GM23338 (cell line): ENCODE data around the gene MYLK. TPM values are rescaled to one million over a fixed set of nuclear protein-coding genes. Genes with fewer than 3 reads are reported as not detected.

ENCODE experiments used
- ATAC-seq: fragments of 200-7000 bp; cut with Tn5 transposase; 3 replicates; pipeline ENCODE4 v1.9.1; 2020
- DNase-seq: peaks from one replicate; pipeline ENCODE4 v3.0.0-alpha.2; 2015; ENCODE audit warnings: low spot score
- H2AFZ ChIP-seq: fragments of 200-600 bp; sonication (generic); 2 replicates; pipeline ENCODE4 v1.8.0; 2016; ENCODE audit warnings: antibody characterized with exemption, mild to moderate bottlenecking, moderate library complexity
- H3F3A ChIP-seq: fragments of 200-600 bp; sonication (generic); replicated peaks from 2 replicates; pipeline ENCODE4 v1.8.0; 2017; ENCODE audit warnings: antibody characterized with exemption, mixed run types, low read depth
- H3K27ac ChIP-seq: fragments of 200-600 bp; sonication (generic); 2 replicates; pipeline ENCODE4 v1.6.1; 2016; ENCODE audit warnings: low read depth
- H3K27me3 ChIP-seq: fragments of 200-600 bp; sonication (generic); 2 replicates; pipeline ENCODE4 v1.8.0; 2016; ENCODE audit warnings: mild to moderate bottlenecking, mixed run types, moderate library complexity; ENCODE audit not compliant: insufficient read depth
- H3K36me3 ChIP-seq: fragments of 200-600 bp; sonication (generic); 2 replicates; pipeline ENCODE4 v1.8.0; 2016; ENCODE audit warnings: mild to moderate bottlenecking; ENCODE audit not compliant: insufficient read depth
- H3K4me1 ChIP-seq: fragments of 200-600 bp; sonication (generic); 2 replicates; pipeline ENCODE4 v1.8.0; 2016; ENCODE audit warnings: mild to moderate bottlenecking, moderate library complexity; ENCODE audit not compliant: insufficient read depth
- H3K4me2 ChIP-seq: fragments of 200-600 bp; sonication (generic); 2 replicates; pipeline ENCODE4 v1.7.1; 2017; ENCODE audit warnings: mixed run types
- H3K4me3 ChIP-seq: fragments of 200-600 bp; sonication (generic); 2 replicates; pipeline ENCODE4 v1.6.1; 2016; ENCODE audit warnings: mixed run types
- H3K79me2 ChIP-seq: fragments of 200-600 bp; sonication (generic); replicated peaks from 2 replicates; pipeline ENCODE4 v1.8.0; 2017; ENCODE audit warnings: mild to moderate bottlenecking; ENCODE audit not compliant: insufficient read depth
- H3K9me2 ChIP-seq: fragments of 200-600 bp; sonication (generic); 2 replicates; pipeline ENCODE4 v1.8.0; 2017; ENCODE audit not compliant: insufficient read depth
- H4K20me1 ChIP-seq: fragments of 200-600 bp; sonication (generic); replicated peaks from 2 replicates; pipeline ENCODE4 v1.8.0; 2017; ENCODE audit warnings: mild to moderate bottlenecking; ENCODE audit not compliant: insufficient read depth
- H3K27ac Mint-ChIP-seq: 2 replicates; pipeline ENCODE4 v1.8.0; 2020; ENCODE audit warnings: inconsistent platforms, mild to moderate bottlenecking, moderate library complexity, mixed read lengths
- H3K27me3 Mint-ChIP-seq: 3 replicates; pipeline ENCODE4 v1.8.0; 2022; ENCODE audit warnings: low read depth, mild to moderate bottlenecking, moderate library complexity, mixed read lengths, inconsistent platforms; ENCODE audit not compliant: insufficient read depth, poor library complexity
- H3K36me3 Mint-ChIP-seq: 3 replicates; pipeline ENCODE4 v1.8.0; 2021; ENCODE audit warnings: low read depth, mild to moderate bottlenecking, inconsistent platforms, moderate library complexity, mixed read lengths
- H3K4me1 Mint-ChIP-seq: 3 replicates; pipeline ENCODE4 v1.8.0; 2020; ENCODE audit warnings: mild to moderate bottlenecking, inconsistent platforms, mixed read lengths
- H3K4me3 Mint-ChIP-seq: 3 replicates; pipeline ENCODE4 v1.8.0; 2021; ENCODE audit warnings: moderate library complexity, mild to moderate bottlenecking, inconsistent platforms, mixed read lengths
- H3K9me3 Mint-ChIP-seq: 3 replicates; pipeline ENCODE4 v1.8.0; 2020; ENCODE audit warnings: moderate library complexity, mild to moderate bottlenecking, inconsistent platforms, mixed read lengths
- ETS1 ChIP-seq: IDR thresholded peaks from 2 replicates; pipeline ENCODE4 v1.6.1; 2016; ENCODE audit warnings: antibody characterized with exemption
- JUNB ChIP-seq: IDR thresholded peaks from one replicate; pipeline ENCODE4 v1.6.1; 2016; ENCODE audit warnings: antibody characterized with exemption; ENCODE audit not compliant: unreplicated experiment
- NANOG ChIP-seq: IDR thresholded peaks from 2 replicates; pipeline ENCODE4 v1.6.1; 2016; ENCODE audit warnings: antibody characterized with exemption, borderline replicate concordance
- ZNF114 ChIP-seq: fragments of 250-450 bp; sonication (Bioruptor Pico); IDR thresholded peaks from 2 replicates; pipeline ENCODE4 v1.5.0; 2020; ENCODE audit warnings: mild to moderate bottlenecking, moderate library complexity
- ZNF331 ChIP-seq: fragments of 250-450 bp; sonication (Bioruptor Pico); IDR thresholded peaks from 2 replicates; pipeline ENCODE4 v1.5.0; 2020; ENCODE audit warnings: low read depth, mild to moderate bottlenecking, moderate library complexity
- ZNF462 ChIP-seq: fragments of 250-450 bp; sonication (Bioruptor Pico); IDR thresholded peaks from 2 replicates; pipeline ENCODE4 v1.5.0; 2020; ENCODE audit warnings: mild to moderate bottlenecking, moderate library complexity
- polyA plus RNA-seq: library from polyadenylated mRNA; unstranded; fragments of >200 nt; fragmentation: Nextera tagmentation; extraction: Ambion mirVana; gene quantifications from 2 replicates; pipeline ENCODE4 v1.2.1, GENCODE V29; 2016
- total RNA-seq: library from RNA; depleted of rRNA; stranded (reverse); fragments of >200 nt; shearing (Covaris generic); gene quantifications from 2 replicates; pipeline ENCODE4 v1.2.3, GENCODE V29; 2014

Gene MYLK
- total and polyA plus RNA-seq, 2 experiments from 2014 or later, result 11.5 to 17.9 TPM

- H3K4me1 ChIP-seq, result 0 out of 2 replicates have a peak, but pooled peaks cover 9% of the 10 kb centered on the region
- no peaks in the 10 kb centered on the region for H3K79me2 ChIP-seq
- TF ChIP-seq ZNF114 (CRISPR knock-in tag), result no peak
- TF ChIP-seq ETS1, result no peak
- TF ChIP-seq ZNF331 (CRISPR knock-in tag), result no peak
- TF ChIP-seq NANOG, result no peak
- TF ChIP-seq JUNB, result no peak
- no peak for TF ChIP-seq ZNF462 (CRISPR knock-in tag)
- H3K36me3 ChIP-seq, result no peaks in the 10 kb centered on the region
- H3K9me3 Mint-ChIP-seq, result no peaks in the 10 kb centered on the region
- H3K27me3 ChIP-seq, result no peaks in the 10 kb centered on the region
- no peak overlapping the region for H3K27ac ChIP-seq
- no peak overlapping the region; the same call in 1 of the 2 replicates for H3K27ac Mint-ChIP-seq
- peaks cover 1% of the 10 kb centered on the region; the same call in 1 of the 3 replicates for H3K36me3 Mint-ChIP-seq
- no peak overlapping the region for H3K4me3 ChIP-seq
- H2AFZ ChIP-seq, result no peak overlapping the region
- H3K27me3 Mint-ChIP-seq, result peaks cover 3% of the 10 kb centered on the region
- H3K4me2 ChIP-seq, result no peak overlapping the region
- DNase-seq (no peak), ATAC-seq (no peak)
- H3F3A ChIP-seq, result no peaks in the 10 kb centered on the region
- H4K20me1 ChIP-seq, result no peaks in the 10 kb centered on the region
- peaks cover 10% of the 10 kb centered on the region; the same call in 1 of the 2 replicates for H3K9me2 ChIP-seq
- H3K4me1 Mint-ChIP-seq, result peaks cover 11% of the 10 kb centered on the region; the same call in 2 of the 3 replicates
- no peak overlapping the region for H3K4me3 Mint-ChIP-seq
Observed at GRCh38 chr3:123817413-123817812, 66.7 kb downstream of the MYLK start.
